T-helper 2 cell treated with Interferon-gamma antibody and Interleukin-4, amounts not matched to agents 5 μg/mL and 100 μg/mL, for 36 hours (primary cell): ENCODE measurements around the gene RSPH9.

ENCODE experiments used
- DNase-seq: peaks from one replicate; pipeline ENCODE4 v3.0.0; 2021; ENCODE audit warnings: low spot score
- H3K27ac Mint-ChIP-seq: one replicate; pipeline ENCODE4 v1.8.0; 2021; ENCODE audit warnings: mild to moderate bottlenecking, mixed read lengths
- H3K27me3 Mint-ChIP-seq: one replicate; pipeline ENCODE4 v1.8.0; 2021; ENCODE audit warnings: low read depth, mixed read lengths
- H3K36me3 Mint-ChIP-seq: one replicate; pipeline ENCODE4 v1.8.0; 2021; ENCODE audit warnings: low read depth, mixed read lengths
- H3K4me1 Mint-ChIP-seq: one replicate; pipeline ENCODE4 v1.8.0; 2021; ENCODE audit warnings: low read depth, mixed read lengths
- H3K4me3 Mint-ChIP-seq: one replicate; pipeline ENCODE4 v1.8.0; 2022; ENCODE audit warnings: mild to moderate bottlenecking, moderate library complexity, mixed read lengths
- H3K9me3 Mint-ChIP-seq: one replicate; pipeline ENCODE4 v1.8.0; 2021; ENCODE audit warnings: mixed read lengths

Gene RSPH9

GRCh38 chr6:43644940-43645612 is at the start of gene RSPH9:
TSS of gene RSPH9 (plus strand) at chr6:43645036. CDS start at chr6:43645099, 63 bp downstream.
- no peaks in the 10 kb centered on the region for H3K9me3 Mint-ChIP-seq
- H3K27ac Mint-ChIP-seq, result no peak within 1 kb of the TSS
- peaks cover 2% of the 10 kb centered on the region for H3K27me3 Mint-ChIP-seq

GRCh38 chr6:43600595-43600994 is 44.2 kb upstream of the RSPH9 start:
- peak overlapping the region; percentile 38 for H3K27ac Mint-ChIP-seq
- H3K27me3 Mint-ChIP-seq, result no peaks in the 10 kb centered on the region
- DNase-seq, result no peak
- H3K4me3 Mint-ChIP-seq, result no peak overlapping the region
- peaks cover 51% of the 10 kb centered on the region for H3K36me3 Mint-ChIP-seq
- H3K4me1 Mint-ChIP-seq, result peaks cover 1% of the 10 kb centered on the region
- H3K9me3 Mint-ChIP-seq, result no peaks in the 10 kb centered on the region

More at GRCh38 chr6:43644940-43645612, at the start of gene RSPH9:
- Mint-ChIP-seq H3K4me3 (peak within 1 kb of the TSS; percentile 79), H3K36me3 (peaks cover 20% of the 10 kb centered on the region), H3K4me1 (peaks cover 10% of the 10 kb centered on the region)
- DNase-seq, result peak; percentile 70

- DNase-seq, result no peak
- H3K27me3 Mint-ChIP-seq, result no peaks in the 10 kb centered on the region
- H3K36me3 Mint-ChIP-seq, result peaks cover 57% of the 10 kb centered on the region
- no peak overlapping the region for H3K27ac Mint-ChIP-seq
- H3K9me3 Mint-ChIP-seq, result no peaks in the 10 kb centered on the region
- H3K4me1 Mint-ChIP-seq, result peaks cover 3% of the 10 kb centered on the region
- H3K4me3 Mint-ChIP-seq, result no peak overlapping the region
Observed at GRCh38 chr6:43604174-43604573, 40.7 kb upstream of the RSPH9 start.

GRCh38 chr6:43606019-43606418 is 38.8 kb upstream of the RSPH9 start:
- Mint-ChIP-seq H3K4me1 (peaks cover 2% of the 10 kb centered on the region), H3K9me3 (no peaks in the 10 kb centered on the region), H3K27ac (no peak overlapping the region), H3K36me3 (peaks cover 61% of the 10 kb centered on the region), H3K27me3 (no peaks in the 10 kb centered on the region), H3K4me3 (no peak overlapping the region)
- DNase-seq, result no peak

- peak; percentile 26 for DNase-seq
- Mint-ChIP-seq H3K27me3 (no peaks in the 10 kb centered on the region), H3K9me3 (no peaks in the 10 kb centered on the region), H3K4me1 (peaks cover 2% of the 10 kb centered on the region), H3K4me3 (no peak overlapping the region), H3K27ac (no peak overlapping the region), H3K36me3 (peaks cover 55% of the 10 kb centered on the region)
Observed at GRCh38 chr6:43608310-43608763, 36.5 kb upstream of the RSPH9 start.

GRCh38 chr6:43608807-43609206 is 36.0 kb upstream of the RSPH9 start:
- H3K27ac Mint-ChIP-seq, result no peak overlapping the region
- H3K4me1 Mint-ChIP-seq, result peaks cover 2% of the 10 kb centered on the region
- H3K4me3 Mint-ChIP-seq, result no peak overlapping the region
- H3K27me3 Mint-ChIP-seq, result no peaks in the 10 kb centered on the region
- no peak for DNase-seq
- H3K36me3 Mint-ChIP-seq, result peaks cover 55% of the 10 kb centered on the region
- no peaks in the 10 kb centered on the region for H3K9me3 Mint-ChIP-seq

GRCh38 chr6:43609402-43609801 is 35.4 kb upstream of the RSPH9 start:
- Mint-ChIP-seq H3K36me3 (peaks cover 55% of the 10 kb centered on the region), H3K9me3 (no peaks in the 10 kb centered on the region), H3K4me1 (peaks cover 2% of the 10 kb centered on the region), H3K4me3 (no peak overlapping the region), H3K27ac (no peak overlapping the region), H3K27me3 (no peaks in the 10 kb centered on the region)
- DNase-seq, result no peak

GRCh38 chr6:43610431-43610830 is 34.4 kb upstream of the RSPH9 start:
- DNase-seq, result no peak
- Mint-ChIP-seq H3K4me3 (no peak overlapping the region), H3K4me1 (peaks cover 2% of the 10 kb centered on the region), H3K27me3 (no peaks in the 10 kb centered on the region), H3K27ac (no peak overlapping the region), H3K9me3 (no peaks in the 10 kb centered on the region), H3K36me3 (peaks cover 52% of the 10 kb centered on the region)

- H3K36me3 Mint-ChIP-seq, result peaks cover 47% of the 10 kb centered on the region
- no peaks in the 10 kb centered on the region for H3K4me1 Mint-ChIP-seq
- H3K4me3 Mint-ChIP-seq, result no peak overlapping the region
- no peaks in the 10 kb centered on the region for H3K27me3 Mint-ChIP-seq
- DNase-seq, result no peak
- no peak overlapping the region for H3K27ac Mint-ChIP-seq
- no peaks in the 10 kb centered on the region for H3K9me3 Mint-ChIP-seq
Observed at GRCh38 chr6:43613721-43614395, 31.0 kb upstream of the RSPH9 start.

- DNase-seq, result no peak
- Mint-ChIP-seq H3K27me3 (no peaks in the 10 kb centered on the region), H3K4me3 (no peak overlapping the region), H3K4me1 (no peaks in the 10 kb centered on the region), H3K9me3 (no peaks in the 10 kb centered on the region), H3K27ac (no peak overlapping the region), H3K36me3 (peaks cover 44% of the 10 kb centered on the region)
Observed at GRCh38 chr6:43614396-43614730, 30.5 kb upstream of the RSPH9 start.

GRCh38 chr6:43616725-43617472 is 27.9 kb upstream of the RSPH9 start:
- peaks cover 41% of the 10 kb centered on the region for H3K36me3 Mint-ChIP-seq
- no peak overlapping the region for H3K4me3 Mint-ChIP-seq
- H3K4me1 Mint-ChIP-seq, result no peaks in the 10 kb centered on the region
- no peak overlapping the region for H3K27ac Mint-ChIP-seq
- H3K27me3 Mint-ChIP-seq, result no peaks in the 10 kb centered on the region
- H3K9me3 Mint-ChIP-seq, result no peaks in the 10 kb centered on the region
- no peak for DNase-seq

GRCh38 chr6:43621078-43621835 is 23.6 kb upstream of the RSPH9 start:
- Mint-ChIP-seq H3K4me1 (peaks cover 4% of the 10 kb centered on the region), H3K27me3 (no peaks in the 10 kb centered on the region), H3K9me3 (no peaks in the 10 kb centered on the region), H3K4me3 (no peak overlapping the region), H3K27ac (no peak overlapping the region), H3K36me3 (peaks cover 57% of the 10 kb centered on the region)
- DNase-seq, result no peak

- Mint-ChIP-seq H3K27ac (no peak overlapping the region), H3K4me1 (peaks cover 4% of the 10 kb centered on the region)
Observed at GRCh38 chr6:43621836-43622180, 23.0 kb upstream of the RSPH9 start.

GRCh38 chr6:43622541-43622940 is 22.3 kb upstream of the RSPH9 start:
- no peak overlapping the region for H3K27ac Mint-ChIP-seq
- H3K27me3 Mint-ChIP-seq, result no peaks in the 10 kb centered on the region
- H3K4me1 Mint-ChIP-seq, result peaks cover 12% of the 10 kb centered on the region
- DNase-seq, result no peak
- H3K9me3 Mint-ChIP-seq, result no peaks in the 10 kb centered on the region
- H3K36me3 Mint-ChIP-seq, result peaks cover 53% of the 10 kb centered on the region
- H3K4me3 Mint-ChIP-seq, result no peak overlapping the region

More at GRCh38 chr6:43621836-43622180, 23.0 kb upstream of the RSPH9 start:
- no peak for DNase-seq
- no peaks in the 10 kb centered on the region for H3K27me3 Mint-ChIP-seq
- H3K4me3 Mint-ChIP-seq, result no peak overlapping the region
- peaks cover 53% of the 10 kb centered on the region for H3K36me3 Mint-ChIP-seq
- H3K9me3 Mint-ChIP-seq, result no peaks in the 10 kb centered on the region
